SK-N-MC (cell line): ENCODE results near the gene CXorf65.

Experiments used
- EZH2 ChIP-seq: fragments of 200-600 bp; sonication (generic); IDR thresholded peaks from one replicate; pipeline ENCODE4 v1.6.1; 2017; ENCODE audit warnings: antibody characterized with exemption
- POLR2AphosphoS5 ChIP-seq: IDR thresholded peaks from 2 replicates; pipeline ENCODE4 v1.6.1; 2012; ENCODE audit warnings: mild to moderate bottlenecking, low read depth, low read length, borderline replicate concordance

GRCh38 chrX:71070531-71070930 is 36.0 kb downstream of the CXorf65 start:
- no peak for TF ChIP-seq POLR2AphosphoS5
- TF ChIP-seq EZH2 = no peak
